WTC11 (cell line): ENCODE results near the gene MFSD11.

Experiments
- CBFB ChIP-seq: sonication (generic); formaldehyde crosslinking; IDR thresholded peaks from 2 replicates; pipeline ENCODE4 v1.8.1; 2022; ENCODE audit warnings: mild to moderate bottlenecking, low read depth, missing genetic modification reagents
- NFYB ChIP-seq: sonication (generic); formaldehyde crosslinking; conservative IDR thresholded peaks from 2 replicates; pipeline ENCODE4 v1.8.0; 2022; ENCODE audit warnings: low read depth, missing genetic modification reagents
- NR1H2 ChIP-seq: sonication (generic); formaldehyde crosslinking; IDR thresholded peaks from 2 replicates; pipeline ENCODE4 v1.9.0; 2021; ENCODE audit warnings: mild to moderate bottlenecking, moderate library complexity, missing genetic modification reagents
- SP1 ChIP-seq: sonication (generic); formaldehyde crosslinking; conservative IDR thresholded peaks from 2 replicates; pipeline ENCODE4 v1.8.1; 2022; ENCODE audit warnings: missing genetic modification reagents
- TEAD4 ChIP-seq: sonication (generic); formaldehyde crosslinking; IDR thresholded peaks from 2 replicates; pipeline ENCODE4 v1.8.0; 2022; ENCODE audit warnings: mild to moderate bottlenecking, missing genetic modification reagents
- ZNF138 ChIP-seq: sonication (generic); formaldehyde crosslinking; conservative IDR thresholded peaks from 2 replicates; pipeline ENCODE4 v1.8.1; 2022; ENCODE audit warnings: mild to moderate bottlenecking, moderate library complexity, missing genetic modification reagents
- TF ChIP-seq, protein P1 (sequence below): fragments of 200-600 bp; IDR thresholded peaks from 2 replicates; pipeline ENCODE4 v1.8.0; 2022; ENCODE audit warnings: antibody characterized with exemption
- TF ChIP-seq, protein P2 (sequence below): sonication (generic); formaldehyde crosslinking; IDR thresholded peaks from 2 replicates; pipeline ENCODE4 v1.8.0; 2022; ENCODE audit warnings: mild to moderate bottlenecking, missing genetic modification reagents
- TF ChIP-seq, protein P3 (sequence below): sonication (generic); formaldehyde crosslinking; IDR thresholded peaks from 2 replicates; pipeline ENCODE4 v1.8.1; 2023; ENCODE audit warnings: mild to moderate bottlenecking, missing genetic modification reagents, moderate library complexity
- TF ChIP-seq, protein P4 (sequence below): sonication (generic); formaldehyde crosslinking; IDR thresholded peaks from 2 replicates; pipeline ENCODE4 v1.8.1; 2022; ENCODE audit warnings: mild to moderate bottlenecking, moderate library complexity, missing genetic modification reagents
- TF ChIP-seq, protein P5 (sequence below): sonication (generic); formaldehyde crosslinking; IDR thresholded peaks from 2 replicates; pipeline ENCODE4 v1.8.0; 2022; ENCODE audit warnings: mild to moderate bottlenecking, missing genetic modification reagents
- TF ChIP-seq, protein P6 (sequence below): fragments of 250-450 bp; sonication (Bioruptor Pico); conservative IDR thresholded peaks from 2 replicates; pipeline ENCODE4 v1.9.0; 2021; ENCODE audit warnings: mild to moderate bottlenecking

DNA sequence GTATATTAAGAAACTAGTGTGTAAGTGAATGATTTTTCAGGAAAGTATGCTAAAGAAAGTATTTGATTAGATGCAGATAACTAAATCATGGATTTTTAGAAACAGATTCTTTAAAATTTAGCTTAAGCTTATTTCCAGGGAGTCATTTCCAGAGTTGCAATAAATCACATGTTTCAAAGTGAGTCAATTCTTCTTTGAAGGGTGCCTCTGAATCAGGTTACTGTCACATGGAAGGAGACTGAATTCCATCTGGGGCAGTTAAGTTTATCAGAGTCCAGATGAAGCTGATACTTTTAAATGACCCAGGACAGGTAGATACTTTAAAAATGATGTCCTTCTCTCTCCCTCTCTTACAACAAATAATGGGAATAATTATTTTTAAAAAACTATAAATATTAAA lies 5.0 kb downstream of the MFSD11 start:
- TF ChIP-seq, protein P1, sequence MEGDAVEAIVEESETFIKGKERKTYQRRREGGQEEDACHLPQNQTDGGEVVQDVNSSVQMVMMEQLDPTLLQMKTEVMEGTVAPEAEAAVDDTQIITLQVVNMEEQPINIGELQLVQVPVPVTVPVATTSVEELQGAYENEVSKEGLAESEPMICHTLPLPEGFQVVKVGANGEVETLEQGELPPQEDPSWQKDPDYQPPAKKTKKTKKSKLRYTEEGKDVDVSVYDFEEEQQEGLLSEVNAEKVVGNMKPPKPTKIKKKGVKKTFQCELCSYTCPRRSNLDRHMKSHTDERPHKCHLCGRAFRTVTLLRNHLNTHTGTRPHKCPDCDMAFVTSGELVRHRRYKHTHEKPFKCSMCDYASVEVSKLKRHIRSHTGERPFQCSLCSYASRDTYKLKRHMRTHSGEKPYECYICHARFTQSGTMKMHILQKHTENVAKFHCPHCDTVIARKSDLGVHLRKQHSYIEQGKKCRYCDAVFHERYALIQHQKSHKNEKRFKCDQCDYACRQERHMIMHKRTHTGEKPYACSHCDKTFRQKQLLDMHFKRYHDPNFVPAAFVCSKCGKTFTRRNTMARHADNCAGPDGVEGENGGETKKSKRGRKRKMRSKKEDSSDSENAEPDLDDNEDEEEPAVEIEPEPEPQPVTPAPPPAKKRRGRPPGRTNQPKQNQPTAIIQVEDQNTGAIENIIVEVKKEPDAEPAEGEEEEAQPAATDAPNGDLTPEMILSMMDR: no peak
- TF ChIP-seq, protein P2, sequence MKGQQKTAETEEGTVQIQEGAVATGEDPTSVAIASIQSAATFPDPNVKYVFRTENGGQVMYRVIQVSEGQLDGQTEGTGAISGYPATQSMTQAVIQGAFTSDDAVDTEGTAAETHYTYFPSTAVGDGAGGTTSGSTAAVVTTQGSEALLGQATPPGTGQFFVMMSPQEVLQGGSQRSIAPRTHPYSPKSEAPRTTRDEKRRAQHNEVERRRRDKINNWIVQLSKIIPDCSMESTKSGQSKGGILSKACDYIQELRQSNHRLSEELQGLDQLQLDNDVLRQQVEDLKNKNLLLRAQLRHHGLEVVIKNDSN: no peak
- TF ChIP-seq, protein P3, sequence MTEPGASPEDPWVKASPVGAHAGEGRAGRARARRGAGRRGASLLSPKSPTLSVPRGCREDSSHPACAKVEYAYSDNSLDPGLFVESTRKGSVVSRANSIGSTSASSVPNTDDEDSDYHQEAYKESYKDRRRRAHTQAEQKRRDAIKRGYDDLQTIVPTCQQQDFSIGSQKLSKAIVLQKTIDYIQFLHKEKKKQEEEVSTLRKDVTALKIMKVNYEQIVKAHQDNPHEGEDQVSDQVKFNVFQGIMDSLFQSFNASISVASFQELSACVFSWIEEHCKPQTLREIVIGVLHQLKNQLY (CRISPR knock-in tag): no peak
- TF ChIP-seq, protein P4, sequence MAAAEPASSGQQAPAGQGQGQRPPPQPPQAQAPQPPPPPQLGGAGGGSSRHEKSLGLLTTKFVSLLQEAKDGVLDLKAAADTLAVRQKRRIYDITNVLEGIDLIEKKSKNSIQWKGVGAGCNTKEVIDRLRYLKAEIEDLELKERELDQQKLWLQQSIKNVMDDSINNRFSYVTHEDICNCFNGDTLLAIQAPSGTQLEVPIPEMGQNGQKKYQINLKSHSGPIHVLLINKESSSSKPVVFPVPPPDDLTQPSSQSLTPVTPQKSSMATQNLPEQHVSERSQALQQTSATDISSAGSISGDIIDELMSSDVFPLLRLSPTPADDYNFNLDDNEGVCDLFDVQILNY (CRISPR knock-in tag): no peak
- TF ChIP-seq, protein P5, sequence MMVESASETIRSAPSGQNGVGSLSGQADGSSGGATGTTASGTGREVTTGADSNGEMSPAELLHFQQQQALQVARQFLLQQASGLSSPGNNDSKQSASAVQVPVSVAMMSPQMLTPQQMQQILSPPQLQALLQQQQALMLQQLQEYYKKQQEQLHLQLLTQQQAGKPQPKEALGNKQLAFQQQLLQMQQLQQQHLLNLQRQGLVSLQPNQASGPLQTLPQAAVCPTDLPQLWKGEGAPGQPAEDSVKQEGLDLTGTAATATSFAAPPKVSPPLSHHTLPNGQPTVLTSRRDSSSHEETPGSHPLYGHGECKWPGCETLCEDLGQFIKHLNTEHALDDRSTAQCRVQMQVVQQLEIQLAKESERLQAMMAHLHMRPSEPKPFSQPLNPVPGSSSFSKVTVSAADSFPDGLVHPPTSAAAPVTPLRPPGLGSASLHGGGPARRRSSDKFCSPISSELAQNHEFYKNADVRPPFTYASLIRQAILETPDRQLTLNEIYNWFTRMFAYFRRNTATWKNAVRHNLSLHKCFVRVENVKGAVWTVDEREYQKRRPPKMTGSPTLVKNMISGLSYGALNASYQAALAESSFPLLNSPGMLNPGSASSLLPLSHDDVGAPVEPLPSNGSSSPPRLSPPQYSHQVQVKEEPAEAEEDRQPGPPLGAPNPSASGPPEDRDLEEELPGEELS (CRISPR knock-in tag): no peak
- TF ChIP-seq ZNF138 (CRISPR knock-in tag) (no peak), CBFB (CRISPR knock-in tag) (no peak), NFYB (CRISPR knock-in tag) (no peak), TEAD4 (CRISPR knock-in tag) (no peak), SP1 (CRISPR knock-in tag) (no peak), NR1H2 (CRISPR knock-in tag) (no peak)
- TF ChIP-seq, protein P6, sequence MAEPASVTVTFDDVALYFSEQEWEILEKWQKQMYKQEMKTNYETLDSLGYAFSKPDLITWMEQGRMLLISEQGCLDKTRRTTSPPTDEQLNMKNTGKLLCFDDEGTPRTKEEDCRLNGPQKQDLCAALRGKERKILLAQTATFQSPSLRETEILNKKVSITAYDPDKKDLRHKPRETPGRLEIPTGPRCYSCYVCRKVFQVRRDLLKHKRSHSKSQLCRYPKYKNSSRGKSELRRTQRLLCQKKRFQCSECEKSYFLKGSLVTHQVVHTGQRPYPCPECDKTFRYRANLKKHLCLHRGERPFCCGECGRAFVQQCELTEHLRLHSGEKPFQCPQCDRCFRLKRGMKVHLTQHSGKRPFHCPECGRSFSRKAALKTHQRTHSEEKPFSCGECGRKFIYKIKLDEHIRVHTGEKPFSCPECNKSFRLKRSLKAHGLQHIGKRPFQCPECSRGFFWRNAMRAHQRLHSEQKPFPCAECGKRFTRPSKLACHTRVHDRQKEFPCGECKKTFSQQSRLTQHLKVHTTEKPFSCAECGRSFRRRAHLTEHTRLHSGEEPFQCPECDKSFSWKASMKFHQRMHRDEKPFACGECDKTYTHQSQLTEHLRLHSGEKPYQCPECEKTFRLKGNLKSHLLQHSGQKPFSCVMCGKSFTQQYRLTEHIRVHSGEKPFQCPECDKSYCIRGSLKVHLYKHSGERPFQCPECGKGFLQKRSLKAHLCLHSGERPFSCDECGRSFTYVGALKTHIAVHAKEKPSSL (CRISPR knock-in tag): no peak
